Measurements from ENCODE around the gene SLC9A6. TPM values are rescaled to one million over a fixed set of nuclear protein-coding genes. Genes with fewer than 3 reads are reported as not detected.

The SLC9A6 gene
- total and polyA plus RNA-seq, 2 of the 13 experiments (the other 11 are each of a cell fraction or from before 2014, with no cell fraction given): 3.9 to 8.0 TPM

- Histone ChIP-seq H3K4me1 (ENCODE audit: insufficient read depth, low read length) (no peaks in the 10 kb centered on the region), H3K27me3 (ENCODE audit: control insufficient read depth in 1 of 2, insufficient read depth in 2 of 2, low read length in 2 of 2) (no peaks in the 10 kb centered on the region), H2AFZ (ENCODE audit: low read length) (no peak overlapping the region), H3K36me3 (replicated peaks in 1 of 2; ENCODE audit: control insufficient read depth in 1 of 2, insufficient read depth in 2 of 2, low read length in 2 of 2) (no peaks in the 10 kb centered on the region), H3K27ac (ENCODE audit: extremely low read length, insufficient read depth, low read length) (no peak overlapping the region), H3K4me2 (ENCODE audit: low read depth, low read length) (no peak overlapping the region), H3K9me3 (ENCODE audit: low read length) (no peaks in the 10 kb centered on the region), H3K79me2 (ENCODE audit: insufficient read depth, low read length) (no peaks in the 10 kb centered on the region), H4K20me1 (ENCODE audit: insufficient read depth, low read length) (no peaks in the 10 kb centered on the region), H3K9ac (ENCODE audit: insufficient read depth, low read depth, low read length) (no peak overlapping the region), H3K4me3 (replicated peaks in 1 of 3; ENCODE audit: insufficient read depth in 1 of 3, low read depth in 2 of 3, low read length in 3 of 3) (no peak overlapping the region)
- BruUV-seq (replicated peaks): no TSS peak
- POLR2A ChIA-PET: no interaction called here
- FAIRE-seq (no peak), ATAC-seq (no peak), DNase-seq (ENCODE audit: low spot score) (no peak)
- intact Hi-C loops (cut with micrococcal nuclease; ENCODE audit: unreplicated experiment) (no loop called here), in situ Hi-C loops (cut with HindIII; ENCODE audit: extremely low pct_ligation_motif_present, low pct_unique_long_range_greater_than_20kb) (no loop called here)
- 8% methylated on average over 2 of the region's 5 CpGs for whole genome bisulfite sequencing (ENCODE audit: low lambda C conversion rate)
- CTCF ChIA-PET (ENCODE audit: low intra/inter-chr PET ratio, low total read pairs): no interaction called here
- TF ChIP-seq MAFF (IDR thresholded peaks at IDR 0.05; ENCODE audit: low read depth, low read length): no peak
- TF ChIP-seq TARDBP (CRISPR knock-in tag; IDR thresholded peaks at IDR 0.05): no peak
- TF ChIP-seq ZNF430 (CRISPR knock-in tag; IDR thresholded peaks at IDR 0.05): no peak
- no peak for TF ChIP-seq RAD51 (IDR thresholded peaks at IDR 0.05; ENCODE audit: borderline replicate concordance)
- TF ChIP-seq, protein P1, sequence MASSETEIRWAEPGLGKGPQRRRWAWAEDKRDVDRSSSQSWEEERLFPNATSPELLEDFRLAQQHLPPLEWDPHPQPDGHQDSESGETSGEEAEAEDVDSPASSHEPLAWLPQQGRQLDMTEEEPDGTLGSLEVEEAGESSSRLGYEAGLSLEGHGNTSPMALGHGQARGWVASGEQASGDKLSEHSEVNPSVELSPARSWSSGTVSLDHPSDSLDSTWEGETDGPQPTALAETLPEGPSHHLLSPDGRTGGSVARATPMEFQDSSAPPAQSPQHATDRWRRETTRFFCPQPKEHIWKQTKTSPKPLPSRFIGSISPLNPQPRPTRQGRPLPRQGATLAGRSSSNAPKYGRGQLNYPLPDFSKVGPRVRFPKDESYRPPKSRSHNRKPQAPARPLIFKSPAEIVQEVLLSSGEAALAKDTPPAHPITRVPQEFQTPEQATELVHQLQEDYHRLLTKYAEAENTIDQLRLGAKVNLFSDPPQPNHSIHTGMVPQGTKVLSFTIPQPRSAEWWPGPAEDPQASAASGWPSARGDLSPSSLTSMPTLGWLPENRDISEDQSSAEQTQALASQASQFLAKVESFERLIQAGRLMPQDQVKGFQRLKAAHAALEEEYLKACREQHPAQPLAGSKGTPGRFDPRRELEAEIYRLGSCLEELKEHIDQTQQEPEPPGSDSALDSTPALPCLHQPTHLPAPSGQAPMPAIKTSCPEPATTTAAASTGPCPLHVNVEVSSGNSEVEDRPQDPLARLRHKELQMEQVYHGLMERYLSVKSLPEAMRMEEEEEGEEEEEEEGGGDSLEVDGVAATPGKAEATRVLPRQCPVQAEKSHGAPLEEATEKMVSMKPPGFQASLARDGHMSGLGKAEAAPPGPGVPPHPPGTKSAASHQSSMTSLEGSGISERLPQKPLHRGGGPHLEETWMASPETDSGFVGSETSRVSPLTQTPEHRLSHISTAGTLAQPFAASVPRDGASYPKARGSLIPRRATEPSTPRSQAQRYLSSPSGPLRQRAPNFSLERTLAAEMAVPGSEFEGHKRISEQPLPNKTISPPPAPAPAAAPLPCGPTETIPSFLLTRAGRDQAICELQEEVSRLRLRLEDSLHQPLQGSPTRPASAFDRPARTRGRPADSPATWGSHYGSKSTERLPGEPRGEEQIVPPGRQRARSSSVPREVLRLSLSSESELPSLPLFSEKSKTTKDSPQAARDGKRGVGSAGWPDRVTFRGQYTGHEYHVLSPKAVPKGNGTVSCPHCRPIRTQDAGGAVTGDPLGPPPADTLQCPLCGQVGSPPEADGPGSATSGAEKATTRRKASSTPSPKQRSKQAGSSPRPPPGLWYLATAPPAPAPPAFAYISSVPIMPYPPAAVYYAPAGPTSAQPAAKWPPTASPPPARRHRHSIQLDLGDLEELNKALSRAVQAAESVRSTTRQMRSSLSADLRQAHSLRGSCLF (CRISPR knock-in tag; IDR thresholded peaks at IDR 0.05; ENCODE audit: borderline replicate concordance): no peak
- TF ChIP-seq, protein P2, sequence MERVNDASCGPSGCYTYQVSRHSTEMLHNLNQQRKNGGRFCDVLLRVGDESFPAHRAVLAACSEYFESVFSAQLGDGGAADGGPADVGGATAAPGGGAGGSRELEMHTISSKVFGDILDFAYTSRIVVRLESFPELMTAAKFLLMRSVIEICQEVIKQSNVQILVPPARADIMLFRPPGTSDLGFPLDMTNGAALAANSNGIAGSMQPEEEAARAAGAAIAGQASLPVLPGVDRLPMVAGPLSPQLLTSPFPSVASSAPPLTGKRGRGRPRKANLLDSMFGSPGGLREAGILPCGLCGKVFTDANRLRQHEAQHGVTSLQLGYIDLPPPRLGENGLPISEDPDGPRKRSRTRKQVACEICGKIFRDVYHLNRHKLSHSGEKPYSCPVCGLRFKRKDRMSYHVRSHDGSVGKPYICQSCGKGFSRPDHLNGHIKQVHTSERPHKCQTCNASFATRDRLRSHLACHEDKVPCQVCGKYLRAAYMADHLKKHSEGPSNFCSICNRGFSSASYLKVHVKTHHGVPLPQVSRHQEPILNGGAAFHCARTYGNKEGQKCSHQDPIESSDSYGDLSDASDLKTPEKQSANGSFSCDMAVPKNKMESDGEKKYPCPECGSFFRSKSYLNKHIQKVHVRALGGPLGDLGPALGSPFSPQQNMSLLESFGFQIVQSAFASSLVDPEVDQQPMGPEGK (CRISPR knock-in tag; IDR thresholded peaks at IDR 0.05): no peak
These were observed 70.5 kb downstream of the SLC9A6 start for GRCh38 chrX:136055651-136056221.
